Pulmonary artery endothelial cell (primary cell): ENCODE measurements around the gene MLXIPL. TPM values are rescaled to one million over a fixed set of nuclear protein-coding genes. Genes with fewer than 3 reads are reported as not detected.
"Not testable (repeated sequence)": the region's sequence is repeated elsewhere in the genome, so short reads cannot be mapped to it uniquely, and the experiment has no call there.

Source experiments
- DNase-seq: peaks from one replicate; pipeline ENCODE4 v3.0.0-alpha.2; 2011; ENCODE audit warnings: low read depth, low spot score
- total RNA-seq: library from RNA; depleted of rRNA; stranded (reverse); fragments of >200 nt; gene quantifications from 2 replicates; pipeline ENCODE4 v1.2.3, GENCODE V29; 2014

MLXIPL gene
- total RNA-seq, 1 donor from 2014 or later: not detected

DNA sequence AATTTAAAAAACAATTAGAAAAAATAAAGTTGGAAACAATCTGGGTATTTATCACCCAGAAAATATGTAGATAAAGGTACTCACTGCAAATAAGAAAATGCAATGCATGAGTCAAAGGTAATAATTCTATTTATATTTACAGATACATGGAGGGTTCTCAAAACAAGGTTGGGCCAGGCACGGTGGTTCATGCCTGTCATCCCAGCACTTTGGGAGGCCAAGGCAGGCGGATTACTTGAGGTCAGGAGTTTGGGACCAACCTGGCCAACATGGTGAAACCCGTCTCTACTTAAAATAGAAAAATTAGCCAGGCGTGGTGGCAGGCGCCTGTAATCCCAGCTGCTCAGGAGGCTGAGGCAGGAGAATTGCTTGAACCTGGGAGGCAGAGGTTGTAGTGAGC lies 74.2 kb downstream of the MLXIPL start:
- DNase-seq: not testable (repeated sequence)

DNA sequence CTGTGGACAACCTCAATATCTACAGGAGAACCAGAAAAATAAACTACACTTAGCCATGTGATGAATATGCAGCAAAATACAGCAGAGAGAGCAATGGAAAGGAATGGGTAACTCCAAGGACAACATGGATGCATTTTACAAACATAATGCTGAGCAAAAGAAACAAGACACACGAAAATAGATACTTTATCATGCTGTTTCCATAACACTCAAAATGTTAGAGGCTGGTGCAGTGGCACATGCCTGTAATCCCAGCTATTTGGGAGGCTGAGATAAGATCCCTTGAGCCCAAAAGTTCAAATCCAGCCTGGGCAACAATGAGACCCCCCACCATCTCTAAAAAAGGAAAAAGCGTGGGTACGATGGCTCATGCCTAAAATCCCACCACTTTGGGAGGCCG lies 75.1 kb downstream of the MLXIPL start:
- DNase-seq: no peak

GRCh38 chr7:73547841-73548240 lies 76.5 kb downstream of the MLXIPL start:
- no peak for DNase-seq

GRCh38 chr7:73544678-73545077 lies 79.6 kb downstream of the MLXIPL start:
- no peak for DNase-seq

Other genes starting within 250 kb of the MLXIPL start
- 0.66 and 0.74 TPM in 2 replicates for gene FZD9, start 190.7 kb downstream of the MLXIPL start, total RNA-seq
- 53.7 and 78.1 TPM in 2 replicates for gene BAZ1B, start 102.2 kb downstream of the MLXIPL start, total RNA-seq
- 22.9 and 23.9 TPM in 2 replicates for gene BCL7B, start 66.8 kb downstream of the MLXIPL start, total RNA-seq
- gene TBL2, start 45.9 kb downstream of the MLXIPL start, total RNA-seq: 47.0 and 83.0 TPM in 2 replicates
- gene VPS37D, start 43.3 kb upstream of the MLXIPL start, total RNA-seq: 2.5 and 4.3 TPM in 2 replicates
- 1.9 and 2.7 TPM in 2 replicates for gene DNAJC30, start 58.9 kb upstream of the MLXIPL start, total RNA-seq
- 52.1 and 70.5 TPM in 2 replicates for gene BUD23, start 59.1 kb upstream of the MLXIPL start, total RNA-seq
- gene STX1A, start 95.1 kb upstream of the MLXIPL start, total RNA-seq: 21.8 and 23.5 TPM in 2 replicates
- 10.4 and 11.9 TPM in 2 replicates for gene ABHD11, start 114.3 kb upstream of the MLXIPL start, total RNA-seq
- gene CLDN3, start 145.7 kb upstream of the MLXIPL start, total RNA-seq: 0.07 TPM in 1 of 2 replicates, not detected in the other
- 0.07 TPM in 2 replicates for gene CLDN4, start 206.5 kb upstream of the MLXIPL start, total RNA-seq
- 0.99 and 1.0 TPM in 2 replicates for gene METTL27, start 218.0 kb upstream of the MLXIPL start, total RNA-seq
- not detected in 2 replicates for gene TMEM270, start 236.6 kb upstream of the MLXIPL start, total RNA-seq